Measurements from ENCODE around the gene GGACT. TPM values are rescaled to one million over a fixed set of nuclear protein-coding genes. Genes with fewer than 3 reads are reported as not detected.

The GGACT gene
- total RNA-seq: 4.6 and 4.9 TPM in 2 replicates

GRCh38 chr13:100588331-100589177 is at the start of gene GGACT:
Gene GGACT, minus strand, starts transcription at chr13:100588789. Its CDS starts 56,198 bp downstream, at chr13:100532591.

Other genes with a start within 250 kb of the GGACT start
- gene TMTC4, start 86.0 kb upstream of the GGACT start, total RNA-seq: 9.9 and 17.3 TPM in 2 replicates